ENCODE results near the gene CPO.
"Not testable (repeated sequence)": the region's sequence is repeated elsewhere in the genome, so short reads cannot be mapped to it uniquely, and the experiment has no call there.

CPO gene

DNA sequence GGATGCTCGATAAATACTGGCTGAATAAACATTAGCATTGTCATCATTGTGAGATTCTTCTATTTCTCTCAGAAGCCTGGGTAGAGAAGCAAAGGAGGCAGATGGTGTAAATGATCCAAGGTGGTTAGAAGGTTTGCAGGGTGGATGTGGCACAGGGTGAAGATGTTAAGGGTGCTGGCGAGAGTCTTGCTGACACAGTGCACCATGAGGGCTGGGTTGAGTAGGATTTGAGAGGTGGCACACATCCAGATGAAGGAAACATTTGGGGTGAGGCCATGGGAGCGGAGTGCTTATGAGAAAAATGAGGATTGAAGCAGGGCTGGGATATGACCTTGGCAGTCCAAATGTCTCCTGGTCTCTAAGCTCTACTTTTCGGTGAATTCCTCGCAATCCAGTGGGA lies 17.8 kb upstream of the CPO start:
- no peak overlapping the region for H3K4me3 ChIP-seq (replicated peaks; ENCODE audit: low read depth, low read length)
- no peak for DNase-seq (ENCODE audit: low read depth)
- TF ChIP-seq, protein P1, sequence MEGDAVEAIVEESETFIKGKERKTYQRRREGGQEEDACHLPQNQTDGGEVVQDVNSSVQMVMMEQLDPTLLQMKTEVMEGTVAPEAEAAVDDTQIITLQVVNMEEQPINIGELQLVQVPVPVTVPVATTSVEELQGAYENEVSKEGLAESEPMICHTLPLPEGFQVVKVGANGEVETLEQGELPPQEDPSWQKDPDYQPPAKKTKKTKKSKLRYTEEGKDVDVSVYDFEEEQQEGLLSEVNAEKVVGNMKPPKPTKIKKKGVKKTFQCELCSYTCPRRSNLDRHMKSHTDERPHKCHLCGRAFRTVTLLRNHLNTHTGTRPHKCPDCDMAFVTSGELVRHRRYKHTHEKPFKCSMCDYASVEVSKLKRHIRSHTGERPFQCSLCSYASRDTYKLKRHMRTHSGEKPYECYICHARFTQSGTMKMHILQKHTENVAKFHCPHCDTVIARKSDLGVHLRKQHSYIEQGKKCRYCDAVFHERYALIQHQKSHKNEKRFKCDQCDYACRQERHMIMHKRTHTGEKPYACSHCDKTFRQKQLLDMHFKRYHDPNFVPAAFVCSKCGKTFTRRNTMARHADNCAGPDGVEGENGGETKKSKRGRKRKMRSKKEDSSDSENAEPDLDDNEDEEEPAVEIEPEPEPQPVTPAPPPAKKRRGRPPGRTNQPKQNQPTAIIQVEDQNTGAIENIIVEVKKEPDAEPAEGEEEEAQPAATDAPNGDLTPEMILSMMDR (IDR thresholded peaks at IDR 0.05; ENCODE audit: low read length, missing control alignments): no peak

DNA sequence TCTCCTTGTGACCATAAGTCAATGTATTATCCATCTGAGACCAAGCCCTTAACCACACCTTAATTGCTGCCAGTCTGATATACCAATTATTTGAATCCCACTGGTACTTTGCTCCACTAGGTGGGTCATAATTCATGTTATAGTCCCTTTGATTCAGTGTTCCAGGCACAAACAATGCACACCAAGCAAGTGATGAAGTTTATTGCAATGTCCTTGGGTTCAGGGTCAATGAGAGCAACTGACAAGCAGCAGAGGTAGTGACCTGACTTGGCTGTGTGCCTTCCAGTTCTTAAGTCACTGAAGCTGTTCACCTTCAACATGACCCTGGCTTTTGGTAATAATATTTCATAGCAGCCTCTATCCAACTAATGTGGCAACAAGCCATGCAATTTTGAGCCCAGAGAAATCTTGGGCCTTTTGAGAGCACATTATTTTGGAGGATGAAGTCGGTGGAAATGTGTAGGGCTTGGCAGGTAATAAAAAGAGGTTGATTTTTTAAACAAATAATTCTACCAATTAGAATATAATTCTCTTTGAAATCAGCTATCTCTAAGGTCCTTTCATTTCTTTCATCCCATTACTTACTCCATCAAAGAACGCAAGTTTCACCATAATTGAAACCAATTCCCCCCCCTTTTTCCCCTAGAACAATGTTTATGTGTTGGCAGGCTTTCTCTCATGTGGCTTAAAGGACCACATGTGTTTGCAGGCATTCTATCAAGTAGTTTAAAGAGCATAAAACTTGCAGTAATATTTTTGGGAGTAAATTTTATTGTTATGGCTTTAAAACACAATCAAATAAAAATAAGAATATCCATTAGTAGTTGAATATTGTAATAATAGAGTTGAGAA lies 3.1 kb upstream of the CPO start:
- TF ChIP-seq, protein P1 (IDR thresholded peaks at IDR 0.05; ENCODE audit: low read length, missing control alignments): no peak
- peak; percentile 5 for DNase-seq (ENCODE audit: low read depth)
- no peak overlapping the region for H3K4me3 ChIP-seq (replicated peaks; ENCODE audit: low read depth, low read length)

DNA sequence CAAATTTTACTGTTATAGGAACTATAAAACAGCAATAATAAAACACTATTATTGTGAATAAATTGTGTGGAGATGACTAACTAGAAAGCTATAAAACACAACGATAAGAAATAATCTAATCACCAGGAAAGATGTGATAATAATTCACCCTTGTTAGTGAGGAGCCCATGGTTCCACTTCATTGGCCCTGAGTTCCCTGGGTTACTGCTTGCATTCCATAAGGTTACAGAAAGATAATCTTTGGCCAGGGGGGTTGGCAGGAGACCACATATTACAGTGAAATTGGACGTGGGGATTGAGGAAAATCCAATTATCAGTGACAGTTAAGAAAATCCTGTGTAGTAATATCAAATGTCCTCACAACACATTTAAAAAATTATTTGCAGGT lies 2.5 kb upstream of the CPO start:
- no peak overlapping the region for H3K4me3 ChIP-seq (replicated peaks; ENCODE audit: low read depth, low read length)
- no peak for DNase-seq (ENCODE audit: low read depth)
- TF ChIP-seq, protein P1 (IDR thresholded peaks at IDR 0.05; ENCODE audit: low read length, missing control alignments): no peak

DNA sequence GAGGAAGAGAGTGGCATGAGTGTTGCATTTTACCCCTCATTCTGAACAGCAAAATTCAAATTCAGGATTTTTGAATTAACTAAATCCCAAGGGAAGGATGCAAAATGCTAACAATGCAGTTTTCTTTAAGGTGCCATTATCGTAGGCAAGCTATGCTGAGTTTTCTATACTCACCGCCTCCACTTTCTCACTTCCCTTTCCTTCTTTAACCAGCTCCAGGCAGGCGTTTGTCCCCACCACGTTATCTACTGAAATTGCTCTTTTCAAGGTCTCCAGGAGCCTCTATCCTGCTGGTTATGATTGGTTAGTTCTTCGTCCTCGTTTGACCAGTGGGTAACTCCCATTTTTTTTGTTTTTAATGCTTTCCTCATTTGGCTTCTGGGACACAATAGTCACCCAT lies 1.8 kb upstream of the CPO start:
- DNase-seq (ENCODE audit: low read depth): no peak
- TF ChIP-seq, protein P1 (IDR thresholded peaks at IDR 0.05; ENCODE audit: low read length, missing control alignments): no peak
- H3K4me3 ChIP-seq (replicated peaks; ENCODE audit: low read depth, low read length): no peak overlapping the region

DNA sequence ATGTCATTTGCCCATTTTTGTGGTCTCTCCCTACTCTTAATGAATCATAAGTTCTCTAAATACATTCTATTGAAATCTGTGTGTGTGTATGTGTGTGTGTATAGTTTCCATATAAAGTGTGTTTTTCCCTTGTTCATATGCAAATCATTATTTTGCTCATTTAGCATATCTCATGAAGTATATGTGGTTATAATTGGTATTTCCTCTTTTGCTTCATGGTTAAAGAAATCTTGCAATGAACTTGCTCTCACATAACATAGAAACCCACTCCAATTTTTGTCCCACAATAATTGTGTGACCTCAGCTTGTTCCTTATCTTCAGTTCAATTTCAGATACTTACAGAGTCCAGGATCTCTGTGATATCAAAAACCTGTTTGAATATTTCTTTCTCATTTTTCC lies 1.2 kb downstream of the CPO start:
- TF ChIP-seq, protein P1 (IDR thresholded peaks at IDR 0.05; ENCODE audit: low read length, missing control alignments): no peak
- no peak for DNase-seq (ENCODE audit: low read depth)
- H3K4me3 ChIP-seq (replicated peaks; ENCODE audit: low read depth, low read length): no peak overlapping the region

DNA sequence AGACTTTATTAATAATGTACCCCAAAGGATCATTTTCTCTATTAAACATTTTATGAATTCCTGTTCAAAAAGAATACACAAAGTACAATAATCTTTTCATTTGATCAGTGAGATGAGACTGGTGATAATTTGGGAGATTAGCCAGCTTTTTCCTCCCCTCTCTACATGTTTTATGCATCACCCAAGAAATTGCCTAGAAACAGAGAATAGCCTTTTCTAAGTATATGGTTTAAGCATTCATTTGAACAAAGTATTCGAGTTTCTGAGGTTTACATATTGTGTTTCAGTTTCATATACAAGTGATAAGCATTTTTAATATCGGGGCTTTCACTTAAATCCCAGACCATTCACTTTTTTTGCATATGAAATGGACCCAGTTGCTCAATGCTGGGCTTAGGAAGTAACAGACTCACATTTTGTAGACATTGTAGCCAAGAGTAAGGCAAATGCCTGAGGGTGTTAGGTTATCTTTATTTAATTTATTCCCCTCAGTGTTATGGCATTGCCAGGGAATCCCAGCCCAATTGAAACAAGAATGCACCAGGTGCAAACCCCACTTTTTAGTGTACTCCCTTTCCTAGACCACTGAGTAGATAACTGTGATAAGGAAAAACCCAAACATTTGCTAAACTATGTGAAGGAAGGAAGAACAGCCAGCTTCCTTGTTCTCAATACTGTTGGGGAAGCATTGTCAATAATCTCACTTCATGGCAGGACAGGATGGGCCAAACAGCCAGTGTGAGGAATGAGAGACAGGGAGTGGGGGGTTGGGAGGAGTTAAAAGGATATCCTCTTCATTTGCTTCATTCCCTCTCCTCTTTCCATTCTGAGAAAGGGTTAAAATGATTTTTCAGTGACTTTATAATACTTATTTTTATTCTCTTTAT lies 3.5 kb downstream of the CPO start:
- no peak overlapping the region for H3K4me3 ChIP-seq (replicated peaks; ENCODE audit: low read depth, low read length)
- no peak for DNase-seq (ENCODE audit: low read depth)
- TF ChIP-seq, protein P1 (IDR thresholded peaks at IDR 0.05; ENCODE audit: low read length, missing control alignments): no peak

DNA sequence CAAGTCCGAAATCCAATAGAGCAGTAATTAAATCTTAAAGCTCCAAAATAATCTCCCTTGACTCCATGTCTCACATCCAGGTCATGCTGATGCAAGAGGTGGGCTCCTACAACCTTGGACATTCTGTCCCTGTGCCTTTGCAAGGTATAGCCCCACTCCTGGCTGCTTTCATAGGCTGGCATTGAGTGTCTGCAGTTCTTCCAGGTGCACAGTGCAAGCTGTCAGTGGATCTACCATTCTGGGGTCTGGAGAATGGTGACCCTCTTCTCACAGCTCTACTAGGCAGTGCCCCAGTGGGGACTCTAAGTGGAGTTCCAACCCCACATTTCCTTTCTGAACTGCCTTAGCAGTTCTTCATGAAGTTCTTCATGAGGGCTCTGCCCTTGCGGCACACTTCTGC lies 14.1 kb downstream of the CPO start:
- not testable (repeated sequence) for H3K4me3 ChIP-seq (replicated peaks; ENCODE audit: low read depth, low read length); DNase-seq (ENCODE audit: low read depth)

Measured in fibroblast of pulmonary artery (primary cell).